Testis (tissue), 3 donors: Measurements from ENCODE around the gene AURKA. TPM values are rescaled to one million over a fixed set of nuclear protein-coding genes. Genes with fewer than 3 reads are reported as not detected.

Experiments used
- DNase-seq: peaks from one replicate; pipeline ENCODE4 v3.0.0-alpha.2; 2019
- H3K27ac ChIP-seq, 2 donors: fragments of 200-600 bp; sonication (generic); one replicate each; pipeline ENCODE4 v1.5.1; 2019
- H3K27me3 ChIP-seq: fragments of 200-600 bp; sonication (generic); one replicate; pipeline ENCODE4 v1.5.1; 2019
- H3K36me3 ChIP-seq: fragments of 200-600 bp; sonication (generic); one replicate; pipeline ENCODE4 v1.5.1; 2017; ENCODE audit warnings: low read depth; ENCODE audit errors: missing control alignments
- H3K4me1 ChIP-seq: fragments of 200-600 bp; sonication (generic); one replicate; pipeline ENCODE4 v1.5.1; 2019
- H3K4me3 ChIP-seq, 2 donors: fragments of 200-600 bp; sonication (generic); one replicate each; pipeline ENCODE4 v1.5.1; 2017 to 2019
- H3K9me3 ChIP-seq: fragments of 200-600 bp; sonication (generic); one replicate; pipeline ENCODE4 v1.5.1; 2017
- POLR2A ChIP-seq: fragments of 450-650 bp; IDR thresholded peaks from one replicate; pipeline ENCODE4 v1.6.1; 2017; ENCODE audit warnings: antibody characterized with exemption, mild to moderate bottlenecking, moderate library complexity
- WGBS, 2 donors: methylation state at CpG; one replicate each; pipeline ENCODE4 v1.1.5; 2018; 5-methylcytosine and 5-hydroxymethylcytosine counted together
- intact Hi-C: fragments of 100-400 bp; cut with DNase I; formaldehyde crosslinking; loops from one replicate; pipeline ENCODE4 v1.15.1; 2023; ENCODE audit warnings: low total_unique reads
- polyA plus RNA-seq: library from polyadenylated mRNA; stranded (reverse); fragments of 350-450 nt; fragmentation: Illumina TruSeq; extraction: RNeasy Lipid Tissue Mini Kit (QIAGEN cat#74804); gene quantifications from one replicate; pipeline ENCODE4 v1.2.3, GENCODE V29; 2014; ENCODE audit warnings: low read depth, low replicate concordance; ENCODE audit not compliant: insufficient read depth
- total RNA-seq, 2 donors: library from RNA; depleted of rRNA; stranded (reverse); fragments of >200 nt; gene quantifications; one replicate each; pipeline ENCODE4 v1.2.3, GENCODE V29; 2016
- TF ChIP-seq, protein P1 (sequence below), 3 experiments: fragments of 450-650 bp in 2 of 3; fragments of 200-600 bp in 1 of 3; sonication (generic) in 1 of 3; IDR thresholded peaks; one replicate each; pipeline ENCODE4 v1.5.1; 2016 to 2019; ENCODE audit warnings: antibody characterized with exemption in 3 of 3, mild to moderate bottlenecking in 2 of 3, moderate library complexity in 1 of 3

The AURKA gene
- total and polyA plus RNA-seq, 3 donors from 2014 or later: 27.2 to 87.6 (median 35.4) TPM

DNA sequence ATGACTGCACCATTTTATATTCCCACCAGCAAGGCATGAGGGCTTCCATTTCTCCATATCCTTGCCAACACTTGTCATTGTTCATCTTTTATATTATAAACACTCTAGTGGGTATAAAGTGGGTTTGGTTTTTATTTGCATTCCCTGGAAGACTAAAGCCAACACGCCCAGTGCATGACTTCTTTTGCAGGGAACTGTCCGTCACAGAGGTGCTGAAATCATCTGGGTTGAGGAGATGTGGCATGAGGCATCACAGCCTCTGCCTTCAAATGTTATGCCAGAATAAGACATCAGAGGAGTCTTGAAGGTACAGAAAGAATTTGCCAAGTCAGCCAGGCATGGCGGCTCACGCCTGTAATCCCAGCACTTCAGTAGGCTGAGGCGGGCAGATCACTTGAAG lies 63.2 kb downstream of the AURKA start:
- Histone ChIP-seq H3K27ac (no peak overlapping the region), H3K4me3 (no peak overlapping the region), H3K4me1 (no peaks in the 10 kb centered on the region), H3K36me3 (no peaks in the 10 kb centered on the region), H3K27me3 (no peaks in the 10 kb centered on the region), H3K9me3 (no peaks in the 10 kb centered on the region)
- WGBS, 2 donors: 47 to 54% methylated on average over 5 of the region's 5 CpGs
- intact Hi-C loops: no loop called here
- peak; percentile 45 for DNase-seq
- TF ChIP-seq, protein P1, sequence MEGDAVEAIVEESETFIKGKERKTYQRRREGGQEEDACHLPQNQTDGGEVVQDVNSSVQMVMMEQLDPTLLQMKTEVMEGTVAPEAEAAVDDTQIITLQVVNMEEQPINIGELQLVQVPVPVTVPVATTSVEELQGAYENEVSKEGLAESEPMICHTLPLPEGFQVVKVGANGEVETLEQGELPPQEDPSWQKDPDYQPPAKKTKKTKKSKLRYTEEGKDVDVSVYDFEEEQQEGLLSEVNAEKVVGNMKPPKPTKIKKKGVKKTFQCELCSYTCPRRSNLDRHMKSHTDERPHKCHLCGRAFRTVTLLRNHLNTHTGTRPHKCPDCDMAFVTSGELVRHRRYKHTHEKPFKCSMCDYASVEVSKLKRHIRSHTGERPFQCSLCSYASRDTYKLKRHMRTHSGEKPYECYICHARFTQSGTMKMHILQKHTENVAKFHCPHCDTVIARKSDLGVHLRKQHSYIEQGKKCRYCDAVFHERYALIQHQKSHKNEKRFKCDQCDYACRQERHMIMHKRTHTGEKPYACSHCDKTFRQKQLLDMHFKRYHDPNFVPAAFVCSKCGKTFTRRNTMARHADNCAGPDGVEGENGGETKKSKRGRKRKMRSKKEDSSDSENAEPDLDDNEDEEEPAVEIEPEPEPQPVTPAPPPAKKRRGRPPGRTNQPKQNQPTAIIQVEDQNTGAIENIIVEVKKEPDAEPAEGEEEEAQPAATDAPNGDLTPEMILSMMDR (IDR thresholded peaks at IDR 0.05): no peak
- TF ChIP-seq POLR2A: no peak

DNA sequence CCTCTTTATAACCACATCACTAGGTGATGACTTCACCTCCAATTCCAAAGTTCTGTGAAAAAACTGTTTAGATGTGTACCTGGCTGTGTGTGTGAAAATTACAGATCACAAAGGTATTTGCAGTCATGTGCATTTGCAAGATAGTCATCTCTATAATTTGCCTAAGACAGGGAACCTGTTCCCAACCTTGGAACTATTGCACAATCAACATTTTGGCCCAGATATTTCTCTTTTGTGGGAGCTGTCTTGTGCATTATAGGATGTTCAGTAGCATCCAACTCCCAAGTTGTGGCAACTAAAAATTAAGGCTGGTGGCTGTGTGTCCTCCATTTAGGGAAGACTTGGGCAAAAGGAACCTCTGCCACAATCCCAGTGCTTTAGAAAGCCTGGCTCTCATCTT lies 67.2 kb downstream of the AURKA start:
- Histone ChIP-seq H3K4me3 (no peak overlapping the region), H3K27me3 (no peaks in the 10 kb centered on the region), H3K4me1 (no peaks in the 10 kb centered on the region), H3K36me3 (no peaks in the 10 kb centered on the region), H3K27ac (no peak overlapping the region), H3K9me3 (no peaks in the 10 kb centered on the region)
- TF ChIP-seq POLR2A: no peak
- TF ChIP-seq, protein P1 (IDR thresholded peaks at IDR 0.05): no peak
- no peak for DNase-seq
- intact Hi-C loops: no loop called here

DNA sequence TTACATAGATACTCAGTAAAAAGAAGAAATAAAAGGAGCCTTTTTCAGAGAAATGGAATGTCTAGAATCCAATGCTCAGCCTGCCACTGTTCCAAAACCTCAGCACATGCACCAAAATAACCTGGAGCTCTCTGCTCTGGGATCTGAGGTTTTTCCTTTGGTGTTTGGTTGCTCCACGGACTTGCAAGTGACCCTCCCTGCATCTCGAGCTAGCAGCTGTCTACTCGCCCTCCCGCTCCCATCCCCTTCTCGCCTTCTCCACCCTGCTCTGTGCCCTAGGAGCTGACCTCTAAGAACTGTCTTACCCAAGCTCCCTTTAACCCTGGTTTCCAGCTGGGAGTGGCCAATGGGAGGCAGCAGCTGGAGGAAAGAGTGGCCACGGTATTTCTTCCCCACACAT lies 68.4 kb downstream of the AURKA start:
- no peak for DNase-seq
- intact Hi-C loops: no loop called here
- H3K36me3 ChIP-seq: no peaks in the 10 kb centered on the region
- no peaks in the 10 kb centered on the region for H3K9me3 ChIP-seq
- 62 to 69% methylated on average over 6 of the region's 6 CpGs for WGBS, 2 donors
- H3K4me1 ChIP-seq: no peaks in the 10 kb centered on the region
- H3K27me3 ChIP-seq: no peaks in the 10 kb centered on the region
- no peak overlapping the region for H3K27ac ChIP-seq
- TF ChIP-seq POLR2A: no peak
- TF ChIP-seq, protein P1 (IDR thresholded peaks at IDR 0.05): no peak
- no peak overlapping the region for H3K4me3 ChIP-seq

DNA sequence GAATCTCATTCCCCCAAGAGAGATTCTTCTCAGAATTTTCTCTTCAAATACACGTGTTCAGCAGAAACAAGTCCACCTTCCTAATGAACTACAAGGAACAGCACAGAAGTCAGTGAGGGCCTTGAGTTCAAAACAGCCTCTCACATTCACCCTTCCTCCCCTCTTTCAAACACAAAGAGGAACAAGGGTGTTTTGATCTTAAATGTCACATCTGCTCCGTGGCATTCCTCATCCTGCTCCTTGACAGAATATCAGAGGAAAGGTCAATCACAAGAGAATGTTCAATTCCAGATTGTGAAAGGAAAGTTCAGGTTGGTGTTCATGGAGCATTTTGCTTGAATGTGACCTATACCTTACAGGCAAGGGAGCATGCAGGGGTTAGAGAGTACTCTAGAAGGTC lies 68.8 kb downstream of the AURKA start:
- Histone ChIP-seq H3K27me3 (no peaks in the 10 kb centered on the region), H3K27ac (no peak overlapping the region), H3K9me3 (no peaks in the 10 kb centered on the region), H3K4me1 (no peaks in the 10 kb centered on the region), H3K36me3 (no peaks in the 10 kb centered on the region), H3K4me3 (no peak overlapping the region)
- TF ChIP-seq, protein P1 (IDR thresholded peaks at IDR 0.05): no peak
- no peak for TF ChIP-seq POLR2A
- no peak for DNase-seq
- WGBS, 2 donors: 44 to 53% methylated on average over 2 of the region's 2 CpGs
- intact Hi-C loops: no loop called here

DNA sequence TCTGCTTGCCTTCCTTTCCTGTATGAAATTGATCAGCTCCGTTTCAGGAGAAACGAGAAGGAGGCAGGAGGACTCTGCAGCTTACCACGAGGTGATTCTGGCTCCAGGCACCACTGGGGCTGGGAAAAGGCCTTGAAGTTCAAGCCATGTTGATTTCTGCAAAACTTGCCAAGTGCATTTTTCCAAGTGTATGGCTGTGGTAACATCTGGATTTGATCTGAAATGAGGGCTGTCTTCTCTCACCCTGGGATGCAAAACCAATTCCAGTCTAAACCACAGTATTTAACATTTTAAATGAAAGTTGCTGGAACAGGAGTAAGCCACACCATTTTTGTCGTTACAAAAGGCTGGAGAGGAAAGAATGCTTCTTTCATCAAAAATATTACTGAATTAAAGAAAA lies 69.3 kb downstream of the AURKA start:
- no peak overlapping the region for H3K27ac ChIP-seq
- no peaks in the 10 kb centered on the region for H3K9me3 ChIP-seq
- intact Hi-C loops: no loop called here
- no peak overlapping the region for H3K4me3 ChIP-seq
- no peaks in the 10 kb centered on the region for H3K36me3 ChIP-seq
- WGBS, 2 donors: 31 to 42% methylated on average over 4 of the region's 4 CpGs
- TF ChIP-seq, protein P1 (IDR thresholded peaks at IDR 0.05): no peak
- no peak for TF ChIP-seq POLR2A
- no peaks in the 10 kb centered on the region for H3K4me1 ChIP-seq
- DNase-seq: no peak
- H3K27me3 ChIP-seq: no peaks in the 10 kb centered on the region

Other genes with a start within 250 kb of the AURKA start
- gene MC3R, start 143.5 kb downstream of the AURKA start, total RNA-seq: not detected
- gene MC3R, start 143.5 kb downstream of the AURKA start, polyA plus RNA-seq: not detected
- gene FAM210B, start 33.2 kb downstream of the AURKA start, total RNA-seq: 10 to 100 TPM; 26.7 to 33.9 TPM
- gene FAM210B, start 33.2 kb downstream of the AURKA start, polyA plus RNA-seq: 29.5 TPM
- gene CSTF1, start 430 bp upstream of the AURKA start, total RNA-seq: 10 to 100 TPM; 41.8 to 53.3 TPM
- gene CSTF1, start 430 bp upstream of the AURKA start, polyA plus RNA-seq: 80.6 TPM
- 1 to 10 TPM in 1 of 2 donors, under 1 TPM in 1; 0.79 to 1.8 TPM for gene CASS4, start 20.0 kb upstream of the AURKA start, total RNA-seq
- gene CASS4, start 20.0 kb upstream of the AURKA start, polyA plus RNA-seq: 0.92 TPM
- 10 to 100 TPM; 76.4 to 80.4 TPM for gene RTF2, start 76.4 kb upstream of the AURKA start, total RNA-seq
- gene RTF2, start 76.4 kb upstream of the AURKA start, polyA plus RNA-seq: 144 TPM
- gene FAM209A, start 132.5 kb upstream of the AURKA start, total RNA-seq: 10 to 100 TPM; 31.3 to 53.7 TPM
- gene FAM209A, start 132.5 kb upstream of the AURKA start, polyA plus RNA-seq: 111 TPM
- gene FAM209B, start 141.0 kb upstream of the AURKA start, total RNA-seq: 10 to 100 TPM; 50.7 to 89.4 TPM
- 153 TPM for gene FAM209B, start 141.0 kb upstream of the AURKA start, polyA plus RNA-seq
- gene TFAP2C, start 237.1 kb upstream of the AURKA start, total RNA-seq: 1 to 10 TPM; 1.3 to 1.9 TPM
- gene TFAP2C, start 237.1 kb upstream of the AURKA start, polyA plus RNA-seq: 1.4 TPM